AG10803 (cell line): ENCODE data around the gene GAS2.

Source experiments
- DNase-seq: peaks from one replicate; pipeline ENCODE4 v3.0.0; 2010; ENCODE audit warnings: low read depth
- H3K4me3 ChIP-seq: 2 replicates; pipeline ENCODE4 v1.5.1; 2011; ENCODE audit warnings: mild to moderate bottlenecking, low read length, control low read depth
- TF ChIP-seq, protein P1 (sequence below): conservative IDR thresholded peaks from 2 replicates; pipeline ENCODE4 v1.5.1; 2011; ENCODE audit warnings: mild to moderate bottlenecking, low read length, control low read depth, inconsistent platforms

GAS2 gene

DNA sequence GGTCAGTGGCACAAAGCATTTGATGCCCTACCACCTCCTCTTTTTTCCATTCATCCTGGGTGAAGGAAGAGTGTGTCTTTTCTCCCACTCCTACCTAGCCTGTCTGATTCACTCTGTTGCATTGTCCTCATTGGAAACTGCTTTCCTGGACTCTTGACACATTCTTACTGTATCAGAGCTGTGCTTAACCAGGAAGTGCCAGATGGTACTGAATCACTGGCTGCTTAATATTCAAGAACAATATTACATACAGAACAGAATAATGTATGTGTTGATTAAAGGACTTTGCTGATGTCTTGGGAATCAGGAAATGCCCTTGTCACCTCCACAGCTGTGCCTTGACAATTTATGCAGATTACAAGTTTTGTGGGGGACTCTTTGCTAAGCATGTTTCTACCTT lies 118.8 kb downstream of the GAS2 start:
- DNase-seq, result no peak
- H3K4me3 ChIP-seq, result no peak overlapping the region
- TF ChIP-seq, protein P1, sequence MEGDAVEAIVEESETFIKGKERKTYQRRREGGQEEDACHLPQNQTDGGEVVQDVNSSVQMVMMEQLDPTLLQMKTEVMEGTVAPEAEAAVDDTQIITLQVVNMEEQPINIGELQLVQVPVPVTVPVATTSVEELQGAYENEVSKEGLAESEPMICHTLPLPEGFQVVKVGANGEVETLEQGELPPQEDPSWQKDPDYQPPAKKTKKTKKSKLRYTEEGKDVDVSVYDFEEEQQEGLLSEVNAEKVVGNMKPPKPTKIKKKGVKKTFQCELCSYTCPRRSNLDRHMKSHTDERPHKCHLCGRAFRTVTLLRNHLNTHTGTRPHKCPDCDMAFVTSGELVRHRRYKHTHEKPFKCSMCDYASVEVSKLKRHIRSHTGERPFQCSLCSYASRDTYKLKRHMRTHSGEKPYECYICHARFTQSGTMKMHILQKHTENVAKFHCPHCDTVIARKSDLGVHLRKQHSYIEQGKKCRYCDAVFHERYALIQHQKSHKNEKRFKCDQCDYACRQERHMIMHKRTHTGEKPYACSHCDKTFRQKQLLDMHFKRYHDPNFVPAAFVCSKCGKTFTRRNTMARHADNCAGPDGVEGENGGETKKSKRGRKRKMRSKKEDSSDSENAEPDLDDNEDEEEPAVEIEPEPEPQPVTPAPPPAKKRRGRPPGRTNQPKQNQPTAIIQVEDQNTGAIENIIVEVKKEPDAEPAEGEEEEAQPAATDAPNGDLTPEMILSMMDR, result no peak

DNA sequence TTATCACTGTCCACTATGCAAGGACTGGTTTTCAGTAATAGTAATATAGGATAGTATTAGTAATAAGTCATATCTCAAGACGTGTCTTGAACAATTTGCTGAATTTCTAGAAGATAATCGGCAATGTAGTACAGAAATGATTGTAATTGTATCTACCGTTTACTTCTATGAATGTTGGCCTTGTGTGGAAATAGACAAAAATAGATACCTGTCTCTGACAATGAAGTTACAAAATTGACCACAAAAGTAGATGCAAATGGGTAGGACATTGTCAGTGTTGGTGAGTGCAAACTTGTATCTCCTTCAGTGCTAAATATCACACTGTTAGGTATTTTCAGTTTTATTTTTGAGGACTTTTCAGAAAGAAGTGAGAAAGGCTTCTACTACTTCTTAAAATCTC lies 120.1 kb downstream of the GAS2 start:
- DNase-seq, result no peak
- no peak overlapping the region for H3K4me3 ChIP-seq
- TF ChIP-seq, protein P1, result no peak

DNA sequence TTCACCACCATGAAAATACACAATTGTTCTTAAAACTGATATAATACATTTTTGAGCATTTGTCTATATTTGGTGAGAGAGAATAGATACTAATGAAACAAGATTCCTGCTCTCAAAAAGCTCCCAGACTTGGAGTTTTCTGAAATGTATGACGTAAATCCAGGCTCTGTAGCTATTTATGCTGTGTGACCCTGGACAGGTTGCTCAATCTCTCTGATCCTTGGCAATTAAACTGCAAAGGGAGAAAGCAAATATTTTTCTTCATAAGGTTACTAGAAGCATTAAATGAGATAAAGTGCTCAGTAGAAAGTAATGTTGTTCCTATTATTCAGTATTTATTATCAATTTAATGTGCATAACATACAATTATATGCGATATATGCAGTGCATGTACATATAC lies 120.6 kb downstream of the GAS2 start:
- TF ChIP-seq, protein P1, result no peak
- no peak for DNase-seq
- no peak overlapping the region for H3K4me3 ChIP-seq

DNA sequence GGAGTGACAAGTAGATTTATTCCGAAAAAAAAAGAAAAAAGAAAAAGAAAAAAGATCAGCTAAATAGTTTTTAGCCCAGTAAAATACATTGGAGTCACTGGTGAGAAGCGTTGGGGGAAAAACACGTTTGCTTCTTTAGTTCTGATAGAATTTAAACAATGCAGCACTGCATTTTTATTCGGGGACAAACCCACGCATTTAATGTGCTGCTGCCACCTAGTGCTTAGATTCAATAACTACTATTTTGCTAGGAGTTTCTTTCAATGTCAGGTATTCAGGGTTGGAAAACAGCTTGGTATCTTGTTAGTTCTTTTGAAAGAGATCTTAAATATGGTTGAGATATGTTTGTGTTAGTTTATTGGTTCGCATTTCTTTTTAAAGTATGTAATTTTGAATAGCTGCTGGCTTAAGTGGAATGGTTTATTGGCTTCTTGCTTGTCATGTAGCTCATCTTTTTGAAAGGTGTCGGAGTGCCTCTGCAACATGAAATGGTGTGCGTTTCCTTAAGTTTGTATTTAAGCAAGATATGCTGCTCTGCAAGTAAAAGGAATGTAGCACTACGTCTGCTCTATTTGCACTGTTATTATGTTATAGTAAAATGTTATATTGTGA lies 121.2 kb downstream of the GAS2 start:
- TF ChIP-seq, protein P1, result peak; percentile 76
- no peak overlapping the region for H3K4me3 ChIP-seq
- DNase-seq, result peak; percentile 46

DNA sequence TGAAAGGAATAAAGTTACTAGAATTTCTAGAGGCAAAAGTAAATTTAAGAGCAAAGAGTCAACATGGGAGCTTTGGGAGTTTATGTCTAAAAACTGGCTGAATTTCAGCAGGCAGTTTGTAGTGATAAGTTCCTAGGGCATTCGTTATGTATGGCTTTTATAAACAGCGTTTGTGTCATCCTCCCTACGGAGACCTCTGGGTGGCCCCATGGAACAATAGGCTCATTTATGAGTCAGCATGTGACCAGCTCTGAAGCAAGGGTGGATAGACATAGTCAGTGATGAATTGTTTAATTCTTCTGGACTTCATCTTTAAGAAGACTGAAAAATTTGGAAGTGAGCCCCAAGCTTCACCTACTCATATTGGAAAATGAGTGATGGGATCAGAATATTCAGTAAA lies 126.1 kb downstream of the GAS2 start:
- TF ChIP-seq, protein P1, result no peak
- DNase-seq, result peak; percentile 12
- no peak overlapping the region for H3K4me3 ChIP-seq

DNA sequence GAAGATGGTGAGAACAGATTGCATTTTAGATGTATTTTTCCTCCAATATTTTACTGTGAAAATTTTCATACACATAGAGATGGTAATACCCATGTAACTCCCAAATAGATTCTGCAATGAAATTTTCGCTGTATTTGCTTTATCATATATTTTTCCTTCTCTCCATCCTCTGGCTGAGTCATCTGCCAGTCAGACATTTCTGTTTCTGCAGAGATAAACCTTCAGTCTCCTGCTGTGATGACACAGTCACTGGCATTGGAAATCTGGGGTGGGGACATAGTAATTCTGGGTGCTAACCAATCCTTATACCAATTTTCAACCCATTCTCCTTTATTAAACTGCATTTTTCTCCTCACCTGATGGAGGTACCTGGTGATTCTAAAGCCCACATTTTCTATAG lies 129.5 kb downstream of the GAS2 start:
- no peak for DNase-seq
- H3K4me3 ChIP-seq, result no peak overlapping the region
- TF ChIP-seq, protein P1, result no peak

DNA sequence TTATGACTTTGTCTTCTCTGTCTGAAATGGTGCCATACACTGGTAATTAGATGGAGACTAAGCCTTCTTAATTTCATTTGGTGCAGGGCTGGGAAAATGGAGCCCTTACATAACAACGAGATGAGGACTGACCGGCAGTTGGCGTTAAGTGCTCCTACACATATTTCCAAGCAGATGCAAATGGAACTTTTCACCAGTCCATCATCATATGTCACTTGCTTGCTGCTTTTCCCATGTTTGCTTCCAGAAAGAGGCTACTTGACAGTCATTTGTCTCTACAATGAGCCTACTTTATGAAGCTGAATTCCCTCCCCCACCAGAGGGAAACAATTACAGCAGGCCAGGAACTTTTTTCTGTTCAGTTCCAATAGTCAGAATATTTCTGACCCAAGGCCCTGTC lies 130.6 kb downstream of the GAS2 start:
- TF ChIP-seq, protein P1, result no peak
- H3K4me3 ChIP-seq, result no peak overlapping the region
- DNase-seq, result no peak
